HepG2 (cell line): Measurements from ENCODE around the gene DLX4. TPM values are rescaled to one million over a fixed set of nuclear protein-coding genes. Genes with fewer than 3 reads are reported as not detected.

Source experiments
- ARID4A ChIP-seq: sonication (generic); formaldehyde crosslinking; IDR thresholded peaks from 2 replicates; pipeline ENCODE4 v1.5.0; 2020; ENCODE audit warnings: mild to moderate bottlenecking, missing genetic modification reagents, borderline replicate concordance
- CENPT ChIP-seq: sonication (generic); formaldehyde crosslinking; IDR thresholded peaks from 2 replicates; pipeline ENCODE4 v1.8.0; 2022; ENCODE audit warnings: low read depth, mild to moderate bottlenecking, moderate library complexity, missing genetic modification reagents
- HMGXB4 ChIP-seq, 2 experiments: sonication (generic) in 1 of 2; formaldehyde crosslinking in 1 of 2; IDR thresholded peaks; 2 replicates each; pipeline versions ENCODE4 v1.4.0 to v1.6.1; 2018 to 2020; ENCODE audit warnings: missing genetic modification reagents in 2 of 2, borderline replicate concordance in 1 of 2, low read depth in 1 of 2, mild to moderate bottlenecking in 1 of 2, missing biosample characterization in 1 of 2
- KDM5A ChIP-seq: fragments of 200-600 bp; sonication (generic); IDR thresholded peaks from 2 replicates; pipeline ENCODE4 v1.7.0; 2018; ENCODE audit warnings: antibody characterized with exemption, mild to moderate bottlenecking, low read length, borderline replicate concordance
- KDM5B ChIP-seq: sonication (generic); formaldehyde crosslinking; IDR thresholded peaks from 2 replicates; pipeline ENCODE4 v1.4.0; 2020; ENCODE audit warnings: missing genetic modification reagents, mild to moderate bottlenecking, borderline replicate concordance
- MED1 ChIP-seq: sonication (generic); formaldehyde crosslinking; IDR thresholded peaks from 2 replicates; pipeline ENCODE4 v1.4.0; 2020; ENCODE audit warnings: missing genetic modification reagents
- MYC ChIP-seq: sonication (generic); formaldehyde crosslinking; IDR thresholded peaks from 2 replicates; pipeline ENCODE4 v1.9.0; 2021; ENCODE audit warnings: missing genetic modification reagents, borderline replicate concordance
- NAIF1 ChIP-seq: sonication (generic); formaldehyde crosslinking; IDR thresholded peaks from 2 replicates; pipeline ENCODE4 v1.5.0; 2020; ENCODE audit warnings: mild to moderate bottlenecking, missing genetic modification reagents, borderline replicate concordance
- NR2F6 ChIP-seq, 2 experiments: IDR thresholded peaks; 2 replicates each; pipeline ENCODE4 v1.6.1; 2016; ENCODE audit warnings: antibody characterized with exemption in 1 of 2, mild to moderate bottlenecking in 1 of 2
- PHF8 ChIP-seq: sonication (generic); formaldehyde crosslinking; IDR thresholded peaks from 2 replicates; pipeline ENCODE4 v1.5.0; 2020; ENCODE audit warnings: missing genetic modification reagents
- RBM39 ChIP-seq: fragments of 200-400 bp; formaldehyde crosslinking; IDR thresholded peaks from one replicate; pipeline ENCODE4 v1.6.1; 2018; ENCODE audit warnings: antibody characterized with exemption, mild to moderate bottlenecking, low read depth, low read length; ENCODE audit not compliant: poor library complexity, severe bottlenecking
- SP1 ChIP-seq, 2 experiments: fragments of 450-650 bp in 1 of 2; sonication (generic) in 1 of 2; formaldehyde crosslinking in 1 of 2; IDR thresholded peaks; 2 replicates each; pipeline versions ENCODE4 v1.4.0 to v1.6.1; 2016 to 2020; ENCODE audit warnings: missing genetic modification reagents in 1 of 2
- TMF1 ChIP-seq: sonication (generic); formaldehyde crosslinking; IDR thresholded peaks from 2 replicates; pipeline ENCODE4 v1.8.1; 2022; ENCODE audit warnings: low read depth, missing genetic modification reagents
- ZBTB10 ChIP-seq: sonication (generic); formaldehyde crosslinking; IDR thresholded peaks from 2 replicates; pipeline ENCODE4 v1.4.0; 2020; ENCODE audit warnings: missing genetic modification reagents, borderline replicate concordance
- ZGPAT ChIP-seq: IDR thresholded peaks from 2 replicates; pipeline ENCODE4 v1.6.1; 2016; ENCODE audit warnings: mild to moderate bottlenecking
- ZNF224 ChIP-seq: sonication (generic); formaldehyde crosslinking; IDR thresholded peaks from 2 replicates; pipeline ENCODE4 v1.5.0; 2020; ENCODE audit warnings: mild to moderate bottlenecking, missing genetic modification reagents
- ZNF24 ChIP-seq: fragments of 450-650 bp; IDR thresholded peaks from 2 replicates; pipeline ENCODE4 v1.6.1; 2017; ENCODE audit warnings: antibody characterized with exemption, mild to moderate bottlenecking
- polyA plus RNA-seq, 8 experiments: library from polyadenylated mRNA; depleted of rRNA in 3 of 8; stranded (reverse) in 7 of 8; unstranded in 1 of 8; fragments of >200 nt; fragmentation: Illumina TruSeq in 4 of 8; extraction: Trizol in 4 of 8; gene quantifications; 2 replicates each; pipeline versions ENCODE4 v1.2.1 to v1.2.3, GENCODE V29; 2011 to 2016; ENCODE audit warnings: low read depth in 4 of 8, missing spikeins in 1 of 8, mixed read lengths in 1 of 8; ENCODE audit not compliant: insufficient read depth in 1 of 8
- total RNA-seq, 5 experiments: library from RNA; depleted of rRNA; stranded (reverse); fragments of >200 nt; fragmentation: Illumina TruSeq; extraction: Trizol; gene quantifications; 2 replicates each; pipeline ENCODE4 v1.2.3, GENCODE V29; 2016; ENCODE audit warnings: low read depth in 1 of 5

The DLX4 gene
- total and polyA plus RNA-seq, 2 of the 13 experiments (the other 11 are each of a cell fraction or from before 2014, with no cell fraction given) = 0.55 to 2.3 TPM

- TF ChIP-seq ZBTB10 (CRISPR knock-in tag) = 0 out of 2 replicates have a peak, but pooled peaks have one; percentile 71
- TF ChIP-seq RBM39 = peak; percentile 87
- TF ChIP-seq NR2F6 (IDR thresholded peaks at IDR 0.05) = no peak
- 0 out of 2 replicates have a peak, but pooled peaks have one; percentile 24 for TF ChIP-seq NR2F6 (CRISPR knock-in tag; IDR thresholded peaks at IDR 0.05)
- TF ChIP-seq NAIF1 (CRISPR knock-in tag) = no peak
- 0 out of 2 replicates have a peak, but pooled peaks have one; percentile 29 for TF ChIP-seq TMF1 (CRISPR knock-in tag)
- peak in 1 of 2 experiments; percentile 42; a peak in 2 of 4 replicates for TF ChIP-seq HMGXB4 (CRISPR knock-in tag; IDR thresholded peaks at IDR 0.05; ENCODE audit: borderline replicate concordance in 1 of 2, low read depth in 1 of 2)
- peak; percentile 80 for TF ChIP-seq KDM5B (CRISPR knock-in tag)
- peak; percentile 78; the same call in 1 of the 2 replicates for TF ChIP-seq CENPT (CRISPR knock-in tag)
- peak; percentile 46; the same call in 1 of the 2 replicates for TF ChIP-seq PHF8 (CRISPR knock-in tag)
- no peak for TF ChIP-seq KDM5A
- no peak for TF ChIP-seq ZNF224 (CRISPR knock-in tag)
- TF ChIP-seq ARID4A (CRISPR knock-in tag) = peak; percentile 32; the same call in 1 of the 2 replicates
- TF ChIP-seq ZNF24 = no peak
- peak; percentile 25; the same call in 1 of the 2 replicates for TF ChIP-seq MED1 (CRISPR knock-in tag)
- TF ChIP-seq MYC (CRISPR knock-in tag) = peak; percentile 65; the same call in 1 of the 2 replicates
- TF ChIP-seq ZGPAT = 0 out of 2 replicates have a peak, but pooled peaks have one; percentile 7
- no peak for TF ChIP-seq SP1 (IDR thresholded peaks at IDR 0.05)
- TF ChIP-seq SP1 (CRISPR knock-in tag; IDR thresholded peaks at IDR 0.05) = peak; percentile 33; the same call in 1 of the 2 replicates
These were observed 421 bp upstream of the DLX4 start (continued) for GRCh38 chr17:49968405-49969133.
